GM18505 (cell line): ENCODE data around the gene ELK3.

Experiments used
- ATAC-seq: cut with Tn5 transposase; IDR thresholded peaks from one replicate; pipeline ENCODE4 v1.9.1; 2021; ENCODE audit not compliant: unreplicated experiment
- POLR2A ChIP-seq: IDR thresholded peaks from 4 replicates; pipeline ENCODE4 v1.6.1; 2011; ENCODE audit warnings: borderline replicate concordance; ENCODE audit not compliant: insufficient read depth, insufficient read length; ENCODE audit errors: extremely low read depth

Gene ELK3

GRCh38 chr12:96266238-96266637, 72.1 kb downstream of the ELK3 start:
- ATAC-seq: no peak
- TF ChIP-seq POLR2A: no peak

GRCh38 chr12:96271469-96272199, 77.5 kb downstream of the ELK3 start:
- ATAC-seq: no peak
- TF ChIP-seq POLR2A: no peak

- peak; percentile 50 for ATAC-seq
- no peak for TF ChIP-seq POLR2A
Observed at GRCh38 chr12:96274331-96274730, 80.2 kb downstream of the ELK3 start.

GRCh38 chr12:96285158-96285557, 91.0 kb downstream of the ELK3 start:
- ATAC-seq: no peak
- no peak for TF ChIP-seq POLR2A

- no peak for ATAC-seq
- TF ChIP-seq POLR2A: no peak
Observed at GRCh38 chr12:96289067-96289466, 94.9 kb downstream of the ELK3 start.

GRCh38 chr12:96293093-96293492, 98.9 kb downstream of the ELK3 start:
- no peak for TF ChIP-seq POLR2A
- ATAC-seq: no peak

- no peak for ATAC-seq
Observed at GRCh38 chr12:96294831-96295230, 100.7 kb downstream of the ELK3 start.

GRCh38 chr12:96295532-96296160, 101.5 kb downstream of the ELK3 start:
- no peak for TF ChIP-seq POLR2A
- ATAC-seq: no peak

More at GRCh38 chr12:96294831-96295230, 100.7 kb downstream of the ELK3 start:
- no peak for TF ChIP-seq POLR2A

GRCh38 chr12:96297504-96297903, 103.3 kb downstream of the ELK3 start:
- TF ChIP-seq POLR2A: no peak
- ATAC-seq: no peak

- no peak for ATAC-seq
- TF ChIP-seq POLR2A: no peak
Observed at GRCh38 chr12:96300064-96300463, 105.9 kb downstream of the ELK3 start.

- ATAC-seq: no peak
- no peak for TF ChIP-seq POLR2A
Observed at GRCh38 chr12:96301732-96302131, 107.6 kb downstream of the ELK3 start.

GRCh38 chr12:96302687-96303310, 108.6 kb downstream of the ELK3 start:
- ATAC-seq: no peak
- no peak for TF ChIP-seq POLR2A

GRCh38 chr12:96303653-96304052, 109.5 kb downstream of the ELK3 start:
- TF ChIP-seq POLR2A: no peak

GRCh38 chr12:96305665-96306064, 111.5 kb downstream of the ELK3 start:
- no peak for ATAC-seq
- no peak for TF ChIP-seq POLR2A

More at GRCh38 chr12:96303653-96304052, 109.5 kb downstream of the ELK3 start:
- ATAC-seq: no peak

- no peak for ATAC-seq
- no peak for TF ChIP-seq POLR2A
Observed at GRCh38 chr12:96308881-96309280, 114.7 kb downstream of the ELK3 start.

GRCh38 chr12:96310067-96310466, 115.9 kb downstream of the ELK3 start:
- no peak for ATAC-seq
- no peak for TF ChIP-seq POLR2A
